ENCODE data around the gene ENGASE. TPM values are rescaled to one million over a fixed set of nuclear protein-coding genes. Genes with fewer than 3 reads are reported as not detected.

ENGASE gene
- total and polyA plus RNA-seq, 8 donors: 13.9 to 86.5 (median 21.6) TPM

- H3K4me3 ChIP-seq: no peak overlapping the region
- H3K9me3 ChIP-seq: no peaks in the 10 kb centered on the region
- intact Hi-C loops (cut with DNase I): no loop called here
- WGBS, 2 donors: 43 to 48% methylated on average over 7 of the region's 7 CpGs
- ATAC-seq: no peak
- no peak overlapping the region for H3K27ac ChIP-seq
- H3K27me3 ChIP-seq: peaks cover 0 to 4% (median 0%) of the 10 kb centered on the region in 4 donors
- no peak for FAIRE-seq
- no peak for TF ChIP-seq CTCF (IDR thresholded peaks at IDR 0.05)
- H3K36me3 ChIP-seq: no peaks in the 10 kb centered on the region
- H3K4me1 ChIP-seq: no peaks in the 10 kb centered on the region
- no peak for DNase-seq
These were observed 59.4 kb downstream of the ENGASE start for GRCh38 chr17:79133985-79134384.

DNA sequence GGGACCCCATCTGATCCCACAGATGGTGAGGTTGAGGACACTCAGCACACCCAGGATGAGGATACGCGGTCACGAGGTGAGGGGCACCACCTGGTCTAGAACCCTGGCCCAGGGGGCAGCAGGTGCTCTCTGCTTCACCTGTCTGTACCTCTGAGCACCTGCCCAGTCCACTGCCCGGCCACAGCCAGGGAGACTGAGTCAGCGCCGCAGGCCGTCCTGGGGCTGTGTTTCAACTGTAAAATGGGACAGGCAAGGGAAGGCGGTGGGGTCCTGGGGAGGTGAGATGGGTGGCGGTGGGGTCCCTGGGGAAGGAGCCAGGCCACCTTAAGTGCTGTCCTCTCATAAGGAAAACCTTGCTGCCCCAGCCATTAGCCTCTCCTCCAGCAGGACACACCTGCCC lies 60.4 kb downstream of the ENGASE start:
- Histone ChIP-seq H3K27me3 (peaks cover 0 to 4% (median 0%) of the 10 kb centered on the region in 4 donors), H3K27ac (no peak overlapping the region), H3K4me3 (no peak overlapping the region), H3K4me1 (no peaks in the 10 kb centered on the region), H3K36me3 (no peaks in the 10 kb centered on the region), H3K9me3 (no peaks in the 10 kb centered on the region)
- no peak for FAIRE-seq
- intact Hi-C loops (cut with DNase I): no loop called here
- no peak for DNase-seq
- no peak for ATAC-seq
- no peak for TF ChIP-seq CTCF (IDR thresholded peaks at IDR 0.05)
- WGBS, 2 donors: 59 to 68% methylated on average over 9 of the region's 9 CpGs

GRCh38 chr17:79135628-79136405 lies 61.2 kb downstream of the ENGASE start:
- H3K27me3 ChIP-seq: peaks cover 0 to 4% (median 0%) of the 10 kb centered on the region in 4 donors

More at GRCh38 chr17:79135628-79136405, 61.2 kb downstream of the ENGASE start:
- Histone ChIP-seq H3K4me1 (no peaks in the 10 kb centered on the region), H3K27ac (no peak overlapping the region), H3K4me3 (no peak overlapping the region), H3K36me3 (no peaks in the 10 kb centered on the region), H3K9me3 (no peaks in the 10 kb centered on the region)
- WGBS, 2 donors: 37 to 45% methylated on average over 24 of the region's 24 CpGs
- ATAC-seq (no peak), DNase-seq (no peak), FAIRE-seq (no peak)
- intact Hi-C loops (cut with DNase I): no loop called here
- no peak for TF ChIP-seq CTCF (IDR thresholded peaks at IDR 0.05)

Other genes with a start within 250 kb of the ENGASE start
- 10 to 100 TPM; 31.2 to 58.3 (median 35.8) TPM for gene USP36, start 234.0 kb upstream of the ENGASE start, total RNA-seq
- gene USP36, start 234.0 kb upstream of the ENGASE start, polyA plus RNA-seq: 10 to 100 TPM; 33.1 to 41.8 TPM
- gene CEP295NL, start 171.6 kb upstream of the ENGASE start, total RNA-seq: 1 to 10 TPM in 5 of 6 donors, under 1 TPM in 1; 0.87 to 5.1 (median 2.7) TPM
- gene CEP295NL, start 171.6 kb upstream of the ENGASE start, polyA plus RNA-seq: 1 to 10 TPM in 1 of 2 donors, under 1 TPM in 1; 0.21 to 4.1 TPM
- gene TIMP2, start 149.4 kb upstream of the ENGASE start, total RNA-seq: 100 to 1,000 TPM in 1 of 6 donors, 10 to 100 TPM in 5; 39.9 to 128 (median 57.6) TPM
- gene TIMP2, start 149.4 kb upstream of the ENGASE start, polyA plus RNA-seq: 10 to 100 TPM; 22.2 to 42.7 TPM
- 100 to 1,000 TPM in 2 of 6 donors, 10 to 100 TPM in 4; 35.3 to 169 (median 71.4) TPM for gene LGALS3BP, start 94.9 kb upstream of the ENGASE start, total RNA-seq
- gene LGALS3BP, start 94.9 kb upstream of the ENGASE start, polyA plus RNA-seq: 100 to 1,000 TPM in 1 of 2 donors, 10 to 100 TPM in 1; 80.1 to 102 TPM
- gene CANT1, start 65.1 kb upstream of the ENGASE start, total RNA-seq: 10 to 100 TPM; 20.7 to 45.0 (median 29.3) TPM
- 10 to 100 TPM in 1 of 2 donors, 1 to 10 TPM in 1; 7.4 to 10.7 TPM for gene CANT1, start 65.1 kb upstream of the ENGASE start, polyA plus RNA-seq
- 10 to 100 TPM in 2 of 6 donors, 1 to 10 TPM in 4; 5.3 to 17.9 (median 6.7) TPM for gene C1QTNF1, start 50.7 kb upstream of the ENGASE start, total RNA-seq
- gene C1QTNF1, start 50.7 kb upstream of the ENGASE start, polyA plus RNA-seq: 10 to 100 TPM in 1 of 2 donors, 1 to 10 TPM in 1; 9.4 to 31.2 TPM